Astrocyte of the spinal cord (primary cell): ENCODE data around the gene TP53AIP1.

Experiments
- DNase-seq: peaks from one replicate; pipeline ENCODE4 v3.0.0; 2011; ENCODE audit warnings: low read depth, low spot score
- H3K4me3 ChIP-seq: 2 replicates; pipeline ENCODE4 v1.5.1; 2011; ENCODE audit warnings: low read depth, mild to moderate bottlenecking, low read length, moderate library complexity
- CTCF ChIP-seq: IDR thresholded peaks from 2 replicates; pipeline ENCODE4 v1.5.1; 2012; ENCODE audit warnings: low read depth, mild to moderate bottlenecking, low read length, inconsistent platforms
- in situ Hi-C: cut with HindIII; loops from 2 replicates; pipeline ENCODE4 v1.10.0; 2017; ENCODE audit warnings: low sequenced_read_pairs

Gene TP53AIP1

GRCh38 chr11:128934926-128935325 is 7.7 kb downstream of the TP53AIP1 start:
- no peak for DNase-seq
- in situ Hi-C loops = no loop called here
- H3K4me3 ChIP-seq = no peak overlapping the region
- no peak for TF ChIP-seq CTCF

- no peak for TF ChIP-seq CTCF
- in situ Hi-C loops = no loop called here
- no peak overlapping the region for H3K4me3 ChIP-seq
- no peak for DNase-seq
These were observed 8.3 kb downstream of the TP53AIP1 start for GRCh38 chr11:128934351-128934750.

GRCh38 chr11:128933481-128934178 is 9.0 kb downstream of the TP53AIP1 start:
- no peak overlapping the region for H3K4me3 ChIP-seq
- no peak for DNase-seq
- in situ Hi-C loops = no loop called here
- no peak for TF ChIP-seq CTCF

GRCh38 chr11:128931668-128932067 is 11.0 kb downstream of the TP53AIP1 start:
- no peak for DNase-seq
- in situ Hi-C loops = no loop called here
- TF ChIP-seq CTCF = no peak
- no peak overlapping the region for H3K4me3 ChIP-seq

- TF ChIP-seq CTCF = no peak
- in situ Hi-C loops = no loop called here
- no peak for DNase-seq
- H3K4me3 ChIP-seq = no peak overlapping the region
These were observed 11.6 kb downstream of the TP53AIP1 start for GRCh38 chr11:128931066-128931465.

- H3K4me3 ChIP-seq = no peak overlapping the region
- TF ChIP-seq CTCF = no peak
- peak; percentile 18 for DNase-seq
- in situ Hi-C loops = no loop called here
These were observed 12.7 kb downstream of the TP53AIP1 start for GRCh38 chr11:128929991-128930390.
